GM21786 (cell line): ENCODE results near the gene TCP11L2.
"Not testable (repeated sequence)": the region's sequence is repeated elsewhere in the genome, so short reads cannot be mapped to it uniquely, and the experiment has no call there.

ENCODE experiments used
- ATAC-seq: cut with Tn5 transposase; IDR thresholded peaks from one replicate; pipeline ENCODE4 v1.9.1; 2021; ENCODE audit not compliant: unreplicated experiment

The TCP11L2 gene

GRCh38 chr12:106305376-106305775, 2.8 kb downstream of the TCP11L2 start:
- ATAC-seq = no peak

DNA sequence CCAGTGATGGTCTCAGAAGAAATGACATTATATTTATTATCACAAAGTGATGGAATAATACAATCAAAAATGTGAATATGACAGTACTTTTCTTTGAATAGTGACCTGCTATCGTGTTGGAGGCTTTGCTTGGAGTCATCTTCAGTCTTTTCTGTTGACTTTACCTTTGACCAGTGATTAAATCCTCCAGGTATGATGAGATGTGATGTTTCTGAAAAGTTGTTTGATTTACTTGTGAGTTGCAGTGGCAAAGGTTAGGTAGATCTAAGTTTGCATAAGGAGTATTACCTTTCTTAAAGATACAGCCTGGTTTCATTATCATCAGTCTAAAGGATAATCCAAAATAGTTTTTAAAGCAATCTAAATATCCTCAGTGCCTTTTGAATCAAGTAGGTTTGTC, 4.6 kb downstream of the TCP11L2 start:
- no peak for ATAC-seq

GRCh38 chr12:106308121-106308520, 5.6 kb downstream of the TCP11L2 start:
- ATAC-seq = no peak

- no peak for ATAC-seq
These were observed 6.1 kb downstream of the TCP11L2 start for GRCh38 chr12:106308611-106309010.

DNA sequence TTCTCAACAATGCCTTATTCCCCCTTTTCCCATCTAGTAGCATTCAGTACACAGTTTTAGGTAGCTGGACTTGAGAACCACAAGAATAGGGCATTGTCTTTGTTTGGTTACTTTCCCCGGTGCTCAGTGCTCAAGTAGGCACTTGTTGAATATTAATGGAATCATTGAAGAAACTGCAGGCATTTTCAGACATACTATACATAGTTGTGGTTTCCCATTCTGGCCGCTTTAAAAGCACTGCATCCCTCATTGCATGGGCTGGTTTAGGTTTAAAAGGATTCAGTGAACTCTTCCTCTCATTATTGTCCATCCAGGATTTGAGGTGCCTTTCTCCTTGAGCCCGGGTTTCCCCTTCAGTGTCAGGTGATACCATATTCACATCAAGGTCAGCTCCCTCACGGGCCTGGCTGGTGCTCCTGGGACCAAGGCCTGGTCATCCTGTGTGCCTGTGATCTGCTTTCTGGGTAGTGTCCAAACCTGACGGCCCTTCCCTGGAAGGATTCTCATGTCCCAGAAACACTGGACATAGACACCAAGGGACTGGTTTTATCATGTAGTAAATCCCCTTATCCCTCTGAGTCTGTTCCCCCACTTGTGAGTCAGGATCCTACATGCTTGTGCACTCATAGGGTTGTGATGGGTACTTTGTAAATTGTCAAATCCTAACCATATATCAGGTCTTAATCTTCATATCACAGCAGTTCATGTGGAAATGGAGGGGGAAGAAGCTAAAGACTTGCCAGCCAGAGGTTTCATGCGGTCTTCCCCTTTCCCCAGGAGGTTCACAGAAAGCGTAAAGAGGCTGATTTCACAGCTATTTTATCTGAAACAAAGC, 7.4 kb downstream of the TCP11L2 start:
- ATAC-seq = no peak

- no peak for ATAC-seq
These were observed 8.2 kb downstream of the TCP11L2 start for GRCh38 chr12:106310687-106311086.

GRCh38 chr12:106311139-106311538, 8.6 kb downstream of the TCP11L2 start:
- ATAC-seq = no peak

- not testable (repeated sequence) for ATAC-seq
These were observed 10.9 kb downstream of the TCP11L2 start for GRCh38 chr12:106313413-106313812.

DNA sequence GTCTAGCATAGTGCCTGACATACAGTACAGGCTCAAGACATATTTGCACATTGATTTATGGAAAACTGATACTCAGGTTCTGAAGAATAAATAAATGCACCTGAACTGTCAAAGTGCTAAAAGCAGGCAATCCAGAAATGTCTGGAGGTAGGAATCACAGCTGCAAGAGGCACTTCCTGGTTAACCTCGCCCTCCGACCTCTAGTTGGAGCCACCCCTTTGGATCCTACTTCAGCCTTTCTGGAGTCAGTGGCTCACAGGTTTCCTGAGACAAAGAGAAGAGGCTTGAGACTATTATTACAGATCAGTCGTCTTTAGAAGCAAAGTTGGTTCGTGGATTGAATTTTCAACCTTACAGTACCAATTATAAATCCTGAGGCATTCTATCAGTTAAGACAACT, 13.0 kb downstream of the TCP11L2 start:
- no peak for ATAC-seq

GRCh38 chr12:106317406-106318082, 15.0 kb downstream of the TCP11L2 start:
- ATAC-seq = no peak

DNA sequence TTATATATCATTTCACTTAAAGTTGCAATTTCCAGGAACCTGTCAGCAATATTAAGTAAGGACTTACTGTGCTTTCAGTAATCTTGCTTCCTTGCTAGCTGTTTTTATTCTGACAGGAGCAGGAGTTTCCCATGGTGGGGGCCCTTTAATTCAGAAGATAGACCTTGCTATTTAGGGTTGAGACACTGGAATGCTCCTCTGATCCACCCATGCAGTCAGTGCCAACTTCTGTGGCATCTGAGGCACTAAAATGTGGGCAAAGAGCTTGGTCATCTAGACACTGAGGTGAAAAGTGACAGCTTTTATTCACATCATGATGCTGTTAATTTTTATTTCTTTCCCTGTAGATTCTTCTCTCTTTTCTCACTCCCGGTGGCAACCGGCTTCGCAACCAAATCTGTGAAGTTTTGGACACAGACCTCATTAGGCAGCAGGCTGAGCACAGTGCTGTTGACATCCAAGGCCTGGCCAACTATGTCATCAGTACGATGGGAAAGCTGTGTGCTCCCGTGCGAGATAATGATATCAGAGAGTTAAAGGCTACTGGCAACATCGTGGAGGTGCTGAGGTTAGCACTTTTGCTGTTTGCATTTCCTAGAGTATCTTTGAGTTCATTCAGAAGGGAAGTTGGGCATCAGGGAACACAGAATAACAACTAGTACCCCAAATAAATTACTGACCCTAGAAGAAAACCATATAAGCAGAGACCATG, 18.8 kb downstream of the TCP11L2 start:
- ATAC-seq = no peak

- ATAC-seq = no peak
These were observed 21.0 kb downstream of the TCP11L2 start for GRCh38 chr12:106323537-106323936.

GRCh38 chr12:106327309-106327869, 24.9 kb downstream of the TCP11L2 start:
- ATAC-seq = no peak

DNA sequence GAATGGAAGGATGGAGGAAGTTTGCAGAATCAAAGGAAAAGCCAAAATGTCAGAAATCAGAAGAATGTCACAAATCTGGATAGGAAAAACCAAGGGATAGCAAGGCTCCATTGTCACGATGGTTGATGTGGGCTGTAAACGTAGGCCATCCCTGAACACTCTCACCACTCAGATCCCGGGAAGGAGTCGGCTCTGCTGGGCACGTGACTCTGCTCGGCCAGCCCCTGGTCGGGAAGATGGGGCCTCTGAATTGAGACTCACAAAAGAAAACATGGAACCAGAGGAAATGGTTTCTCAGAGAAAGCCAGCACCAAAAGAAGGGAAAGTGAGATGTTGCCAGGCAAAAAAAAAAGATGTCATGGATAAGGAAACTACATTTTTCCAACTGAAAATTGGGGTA, 26.2 kb downstream of the TCP11L2 start:
- no peak for ATAC-seq

DNA sequence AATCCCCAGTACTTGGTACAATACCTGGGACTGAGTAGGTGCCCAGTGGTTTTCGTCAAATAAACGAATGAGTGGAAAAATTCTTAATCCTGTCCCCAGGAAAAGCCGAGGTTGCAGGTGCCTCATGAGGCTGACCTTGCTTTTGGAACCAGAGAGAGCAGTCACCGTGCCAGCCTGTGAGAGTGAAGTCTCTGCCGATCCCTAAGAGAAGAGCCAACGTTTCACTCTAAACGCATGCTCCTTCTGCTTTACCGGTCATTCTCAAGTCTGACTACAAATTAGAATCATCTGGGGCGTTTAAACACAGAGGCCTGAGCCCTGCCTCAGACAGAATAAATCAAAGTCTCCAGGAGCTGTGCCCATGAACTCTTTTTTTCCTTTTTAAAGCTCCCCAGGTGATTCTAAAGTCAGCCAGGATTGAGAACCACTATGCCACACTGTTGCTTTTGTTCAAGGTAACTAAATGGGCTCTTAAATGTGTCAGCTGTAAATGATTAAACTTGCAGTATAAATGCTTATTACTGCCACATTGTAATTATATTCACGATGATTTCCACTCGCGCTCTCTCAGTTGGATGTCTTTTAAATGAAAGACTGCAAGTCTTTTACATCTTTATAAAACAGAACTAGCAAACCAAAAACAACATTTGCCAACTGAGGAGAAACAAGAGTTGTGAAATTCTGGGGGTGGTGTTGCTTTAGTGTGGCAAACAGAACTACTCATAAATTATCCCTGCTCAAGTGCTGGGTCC, 26.9 kb downstream of the TCP11L2 start:
- no peak for ATAC-seq

- no peak for ATAC-seq
These were observed 29.1 kb downstream of the TCP11L2 start for GRCh38 chr12:106331599-106331998.

- no peak for ATAC-seq
These were observed 30.0 kb downstream of the TCP11L2 start for GRCh38 chr12:106332536-106332935.

DNA sequence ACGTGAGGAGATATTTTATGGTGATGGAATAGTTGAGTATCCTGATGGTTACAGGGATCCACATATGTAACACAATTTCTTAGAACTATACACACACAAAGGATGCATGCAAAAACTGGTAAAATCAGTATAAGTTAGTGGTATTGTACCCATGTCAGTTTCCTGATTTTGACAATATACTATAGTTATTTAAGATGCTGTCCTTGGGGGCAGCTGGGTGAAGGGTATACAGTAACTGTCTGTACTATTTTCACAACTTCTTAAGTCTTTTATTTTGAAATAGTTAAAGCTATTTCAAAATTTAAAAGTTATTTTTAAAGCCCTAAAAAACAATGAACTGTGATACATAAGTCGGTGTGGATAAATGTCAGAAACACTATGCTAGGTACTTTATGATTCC, 30.5 kb downstream of the TCP11L2 start:
- ATAC-seq = no peak

DNA sequence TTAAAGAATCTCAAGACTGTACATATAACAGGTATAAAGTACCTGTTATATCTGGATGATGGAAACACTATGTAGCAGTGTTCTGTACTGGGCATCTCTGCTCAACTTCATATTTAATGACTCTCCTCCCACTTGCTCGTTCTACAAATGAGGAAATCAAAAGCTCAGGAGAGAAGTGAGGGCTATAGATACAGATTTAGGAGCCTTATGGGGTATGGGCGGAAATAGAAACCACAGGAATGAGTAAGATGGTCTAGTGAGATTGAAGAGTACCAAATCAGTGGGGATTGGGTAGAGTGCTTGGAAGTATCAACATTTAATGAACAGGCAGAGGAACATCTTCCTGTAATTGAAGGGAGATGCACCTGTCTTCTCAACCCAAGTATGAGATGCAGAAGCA, 31.2 kb downstream of the TCP11L2 start:
- ATAC-seq = no peak

DNA sequence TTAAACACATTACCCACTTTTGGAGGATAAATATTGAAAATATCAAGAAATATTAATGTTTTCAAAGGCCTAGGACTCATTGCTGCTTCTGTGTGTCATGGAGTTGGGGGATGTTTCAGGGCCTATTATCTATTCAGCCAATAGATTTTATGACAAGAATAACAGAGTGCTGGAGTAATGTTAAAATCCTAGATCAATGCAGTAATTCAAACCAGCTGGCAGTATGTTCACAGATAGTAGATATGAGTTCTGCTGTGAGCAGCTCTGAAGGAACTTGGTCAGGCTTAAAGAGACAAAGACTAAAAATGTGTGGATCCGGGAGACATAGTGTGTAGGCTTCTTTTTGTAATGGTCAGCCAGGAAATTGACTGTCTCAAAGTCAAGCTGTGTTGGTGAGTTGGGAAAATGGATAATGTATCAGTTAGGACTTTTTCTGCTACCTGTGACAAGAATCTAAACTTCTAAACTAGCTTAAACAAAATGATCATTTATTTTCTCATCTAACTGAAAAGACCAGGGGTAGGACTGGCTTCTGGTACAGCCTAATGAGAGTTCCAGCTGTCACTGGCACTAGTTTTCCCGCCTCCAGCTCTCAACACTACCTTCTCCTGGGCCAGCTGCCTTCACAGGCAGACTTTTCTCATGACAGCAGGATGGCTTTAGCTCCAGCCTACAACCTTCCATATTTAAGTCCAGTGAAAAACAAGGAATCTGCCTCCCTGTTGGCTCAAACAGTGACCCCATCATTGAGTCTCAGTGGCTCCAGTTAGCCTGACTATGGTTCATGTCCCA, 38.7 kb downstream of the TCP11L2 start:
- ATAC-seq = no peak
